Activated CD8-positive, alpha-beta T cell treated with anti-CD3 and anti-CD28 coated beads for 36 hours (primary cell): Measurements from ENCODE around the gene KPTN. TPM values are rescaled to one million over a fixed set of nuclear protein-coding genes. Genes with fewer than 3 reads are reported as not detected.

Source experiments
- ATAC-seq: fragments of 200-7000 bp; cut with Tn5 transposase; one replicate; pipeline ENCODE4 v1.10.0; 2021; ENCODE audit warnings: mild to moderate bottlenecking, moderate library complexity
- CTCF ChIA-PET: fragments of 350-600 bp; sonication (Branson Sonifier 250); formaldehyde crosslinking; loops from one replicate; lab custom pipeline; 2021; ENCODE audit warnings: antibody characterized with exemption; lab: Charles Lee
- POLR2A ChIA-PET: fragments of 350-600 bp; sonication (Branson Sonifier 250); formaldehyde crosslinking; loops from one replicate; lab custom pipeline; 2021; ENCODE audit warnings: antibody characterized with exemption; lab: Charles Lee
- DNase-seq: peaks from one replicate; pipeline ENCODE4 v3.0.0-alpha.2; 2020
- H3K27ac Mint-ChIP-seq: one replicate; pipeline ENCODE4 v1.8.0; 2021; ENCODE audit warnings: mild to moderate bottlenecking, mixed read lengths
- H3K27me3 Mint-ChIP-seq: one replicate; pipeline ENCODE4 v1.8.0; 2021; ENCODE audit warnings: mixed read lengths
- H3K36me3 Mint-ChIP-seq: one replicate; pipeline ENCODE4 v1.8.0; 2021; ENCODE audit warnings: low read depth, mixed read lengths
- H3K4me1 Mint-ChIP-seq: one replicate; pipeline ENCODE4 v1.8.0; 2021; ENCODE audit warnings: low read depth, mixed read lengths
- H3K4me3 Mint-ChIP-seq: one replicate; pipeline ENCODE4 v1.8.0; 2021; ENCODE audit warnings: mild to moderate bottlenecking, moderate library complexity, mixed read lengths
- H3K9me3 Mint-ChIP-seq: one replicate; pipeline ENCODE4 v1.8.0; 2021; ENCODE audit warnings: mixed read lengths
- CTCF ChIP-seq: fragments of 200-600 bp; IDR thresholded peaks from one replicate; pipeline ENCODE4 v1.8.0; 2022; ENCODE audit warnings: antibody characterized with exemption, mild to moderate bottlenecking
- intact Hi-C: fragments of 100-400 bp; cut with micrococcal nuclease; formaldehyde crosslinking; loops from one replicate; pipeline ENCODE4 v1.10.0; 2022
- total RNA-seq, 2 experiments: library from RNA; stranded (reverse); gene quantifications; one replicate each; pipeline ENCODE4 v1.2.3, GENCODE V29; 2021

KPTN gene
- total RNA-seq, 2 experiments from 2014 or later, result 10.4 to 11.0 TPM

GRCh38 chr19:47518854-47519253 is 34.8 kb upstream of the KPTN start:
- CTCF ChIA-PET, result interaction anchor here (1.1 to 1.4 kb wide), 5 partner anchors 15 to 181 kb away, joined by 3 to 6 read pairs (median 4); partner anchors contain the start of gene KPTN
- Mint-ChIP-seq H3K27me3 (peaks cover 7% of the 10 kb centered on the region), H3K4me3 (no peak overlapping the region), H3K27ac (peak overlapping the region; percentile 42), H3K9me3 (no peaks in the 10 kb centered on the region), H3K36me3 (peaks cover 3% of the 10 kb centered on the region), H3K4me1 (peaks cover 57% of the 10 kb centered on the region)
- DNase-seq, result no peak
- POLR2A ChIA-PET, result interaction anchor here (0.6 to 3.6 kb wide), 3 partner anchors 8 to 82 kb away, joined by 3 to 11 read pairs (median 5); no protein-coding TSS in a partner anchor
- ATAC-seq, result no peak
- no peak for TF ChIP-seq CTCF
- intact Hi-C loops, result loop anchor here (5.0 to 10.0 kb wide), 2 partner anchors 83 to 84 kb away; no protein-coding TSS in a partner anchor

GRCh38 chr19:47518139-47518538 is 34.1 kb upstream of the KPTN start:
- Mint-ChIP-seq H3K9me3 (no peaks in the 10 kb centered on the region), H3K4me1 (peaks cover 62% of the 10 kb centered on the region), H3K4me3 (peak overlapping the region; percentile 26), H3K27ac (peak overlapping the region; percentile 70), H3K27me3 (peaks cover 7% of the 10 kb centered on the region), H3K36me3 (peaks cover 3% of the 10 kb centered on the region)
- peak; percentile 91 for DNase-seq
- ATAC-seq, result no peak
- ChIA-PET POLR2A (interaction anchor here (0.6 to 3.6 kb wide), 6 partner anchors 8 to 83 kb away, joined by 3 to 11 read pairs (median 3); no protein-coding TSS in a partner anchor), CTCF (interaction anchor here (1.2 to 1.4 kb wide), 4 partner anchors 16 to 182 kb away, joined by 3 to 6 read pairs (median 4); no protein-coding TSS in a partner anchor)
- TF ChIP-seq CTCF, result no peak
- intact Hi-C loops, result loop anchor here (5.0 to 10.0 kb wide), 2 partner anchors 83 to 84 kb away; no protein-coding TSS in a partner anchor

- no peak for TF ChIP-seq CTCF
- Mint-ChIP-seq H3K27me3 (no peaks in the 10 kb centered on the region), H3K27ac (peak within 1 kb of the TSS; percentile 98), H3K36me3 (peaks cover 3% of the 10 kb centered on the region), H3K4me3 (peak within 1 kb of the TSS; percentile 98), H3K9me3 (no peaks in the 10 kb centered on the region), H3K4me1 (peaks cover 75% of the 10 kb centered on the region)
- ChIA-PET CTCF (interaction anchor here (0.7 to 5.4 kb wide), 30 partner anchors 9 to 198 kb away, joined by 3 to 37 read pairs (median 4); partner anchors contain the start of gene KPTN), POLR2A (interaction anchor here (0.7 to 2.9 kb wide), 15 partner anchors 9 to 263 kb away, joined by 3 to 18 read pairs (median 4); partner anchors contain the start of gene KPTN)
- intact Hi-C loops, result loop anchor here (5.0 to 10.0 kb wide), 2 partner anchors 80 to 87 kb away; no protein-coding TSS in a partner anchor
- peak; percentile 100 for DNase-seq
- peak; percentile 98 for ATAC-seq
These were observed 31.0 kb upstream of the KPTN start, which contains the start of gene NAPA for GRCh38 chr19:47514869-47515588. NAPA (minus strand) TSS chr19:47515063; CDS start chr19:47514940, 123 bp downstream.

GRCh38 chr19:47514151-47514868 is 30.3 kb upstream of the KPTN start:
- DNase-seq, result no peak
- ATAC-seq, result no peak
- Mint-ChIP-seq H3K36me3 (peaks cover 3% of the 10 kb centered on the region), H3K9me3 (no peaks in the 10 kb centered on the region), H3K4me3 (peak overlapping the region; percentile 98), H3K27ac (peak overlapping the region; percentile 98), H3K4me1 (peaks cover 80% of the 10 kb centered on the region), H3K27me3 (no peaks in the 10 kb centered on the region)
- no peak for TF ChIP-seq CTCF
- POLR2A ChIA-PET, result interaction anchor here (1.0 to 2.9 kb wide), 5 partner anchors 10 to 96 kb away, joined by 3 to 18 read pairs (median 4); partner anchors contain the start of gene KPTN
- CTCF ChIA-PET, result interaction anchor here (2.1 to 5.4 kb wide), 3 partner anchors 29 to 78 kb away, joined by 7 to 37 read pairs (median 21); partner anchors contain the start of gene KPTN
- intact Hi-C loops, result loop anchor here (10.0 kb wide), 1 partner anchor 80 kb away; no protein-coding TSS in a partner anchor
